ENCODE measurements around the gene SNX18.

Gene SNX18

GRCh38 chr5:54517512-54518145 lies at the start of gene SNX18:
TSS of gene SNX18 (plus strand) at chr5:54517759. CDS start at chr5:54517953, 194 bp downstream.
- CTCF ChIA-PET, result interaction anchor here (0.7 to 5.3 kb wide), 60 partner anchors 8 to 642 kb away, joined by 3 to 148 read pairs (median 6); partner anchors contain the start of gene GPX8
- DNase-seq (ENCODE audit: low read depth, low spot score), result peak; percentile 56
- TF ChIP-seq CTCF (IDR thresholded peaks at IDR 0.05; ENCODE audit: insufficient read depth, low read length, missing control alignments), result peak; percentile 88
- POLR2A ChIA-PET, result interaction anchor here (0.6 to 1.6 kb wide), 8 partner anchors 235 to 383 kb away, joined by 3 to 4 read pairs (median 3); no protein-coding TSS in a partner anchor
- peak within 1 kb of the TSS; percentile 62 for H3K4me3 ChIP-seq (ENCODE audit: low read depth, low read length)

- no peak for DNase-seq (ENCODE audit: low read depth, low spot score)
- H3K4me3 ChIP-seq (ENCODE audit: low read depth, low read length), result peak overlapping the region; percentile 38
- ChIA-PET POLR2A (interaction anchor here (0.8 kb wide), 1 partner anchor 12 kb away, joined by 3 read pairs; no protein-coding TSS in a partner anchor), CTCF (interaction anchor here (0.9 to 6.4 kb wide), 6 partner anchors 12 to 50 kb away, joined by 3 to 55 read pairs (median 4); no protein-coding TSS in a partner anchor)
- no peak for TF ChIP-seq CTCF (IDR thresholded peaks at IDR 0.05; ENCODE audit: insufficient read depth, low read length, missing control alignments)
Observed at GRCh38 chr5:54469622-54470021, 47.9 kb upstream of the SNX18 start.

GRCh38 chr5:54470128-54470527 lies 47.4 kb upstream of the SNX18 start:
- CTCF ChIA-PET, result interaction anchor here (0.8 to 6.4 kb wide), 6 partner anchors 11 to 51 kb away, joined by 3 to 55 read pairs (median 3); no protein-coding TSS in a partner anchor
- peak; percentile 44 for DNase-seq (ENCODE audit: low read depth, low spot score)
- POLR2A ChIA-PET, result interaction anchor here (0.8 to 1.1 kb wide), 2 partner anchors 13 to 159 kb away, joined by 3 to 5 read pairs; no protein-coding TSS in a partner anchor
- TF ChIP-seq CTCF (IDR thresholded peaks at IDR 0.05; ENCODE audit: insufficient read depth, low read length, missing control alignments), result no peak
- peak overlapping the region; percentile 24 for H3K4me3 ChIP-seq (ENCODE audit: low read depth, low read length)

GRCh38 chr5:54470677-54471076 lies 46.9 kb upstream of the SNX18 start:
- no peak for TF ChIP-seq CTCF (IDR thresholded peaks at IDR 0.05; ENCODE audit: insufficient read depth, low read length, missing control alignments)
- ChIA-PET CTCF (interaction anchor here (0.7 to 6.4 kb wide), 8 partner anchors 10 to 424 kb away, joined by 3 to 55 read pairs (median 4); no protein-coding TSS in a partner anchor), POLR2A (interaction anchor here (1.1 kb wide), 1 partner anchor 159 kb away, joined by 5 read pairs; no protein-coding TSS in a partner anchor)
- DNase-seq (ENCODE audit: low read depth, low spot score), result peak; percentile 59
- H3K4me3 ChIP-seq (ENCODE audit: low read depth, low read length), result peak overlapping the region; percentile 28

GRCh38 chr5:54471398-54471797 lies 46.2 kb upstream of the SNX18 start:
- POLR2A ChIA-PET, result no interaction called here
- CTCF ChIA-PET, result interaction anchor here (0.7 to 6.4 kb wide), 8 partner anchors 11 to 424 kb away, joined by 3 to 55 read pairs (median 4); no protein-coding TSS in a partner anchor
- DNase-seq (ENCODE audit: low read depth, low spot score), result no peak
- no peak for TF ChIP-seq CTCF (IDR thresholded peaks at IDR 0.05; ENCODE audit: insufficient read depth, low read length, missing control alignments)
- no peak overlapping the region for H3K4me3 ChIP-seq (ENCODE audit: low read depth, low read length)

- no peak for DNase-seq (ENCODE audit: low read depth, low spot score)
- CTCF ChIA-PET, result interaction anchor here (1.0 kb wide), 1 partner anchor 33 kb away, joined by 4 read pairs; no protein-coding TSS in a partner anchor
- TF ChIP-seq CTCF (IDR thresholded peaks at IDR 0.05; ENCODE audit: insufficient read depth, low read length, missing control alignments), result no peak
- POLR2A ChIA-PET, result no interaction called here
- no peak overlapping the region for H3K4me3 ChIP-seq (ENCODE audit: low read depth, low read length)
Observed at GRCh38 chr5:54476682-54477081, 40.9 kb upstream of the SNX18 start.

Data from AG04449 (cell line).